AG09309 (cell line): Measurements from ENCODE around the gene JARID2.

Experiments used
- DNase-seq: peaks from one replicate; pipeline ENCODE4 v3.0.0-alpha.2; 2010; ENCODE audit warnings: low read depth
- H3K4me3 ChIP-seq: 2 replicates; pipeline ENCODE4 v1.5.1; 2011; ENCODE audit warnings: mild to moderate bottlenecking, low read depth, low read length, moderate library complexity; ENCODE audit not compliant: control insufficient read depth
- TF ChIP-seq, protein P1 (sequence below): IDR thresholded peaks from 2 replicates; pipeline ENCODE4 v1.5.1; 2011; ENCODE audit warnings: mild to moderate bottlenecking, low read depth, low read length, inconsistent platforms; ENCODE audit not compliant: insufficient read depth, control insufficient read depth; ENCODE audit errors: missing control alignments

Gene JARID2

GRCh38 chr6:15475261-15475660 is 229.4 kb downstream of the JARID2 start:
- no peak for DNase-seq
- no peak overlapping the region for H3K4me3 ChIP-seq
- TF ChIP-seq, protein P1, sequence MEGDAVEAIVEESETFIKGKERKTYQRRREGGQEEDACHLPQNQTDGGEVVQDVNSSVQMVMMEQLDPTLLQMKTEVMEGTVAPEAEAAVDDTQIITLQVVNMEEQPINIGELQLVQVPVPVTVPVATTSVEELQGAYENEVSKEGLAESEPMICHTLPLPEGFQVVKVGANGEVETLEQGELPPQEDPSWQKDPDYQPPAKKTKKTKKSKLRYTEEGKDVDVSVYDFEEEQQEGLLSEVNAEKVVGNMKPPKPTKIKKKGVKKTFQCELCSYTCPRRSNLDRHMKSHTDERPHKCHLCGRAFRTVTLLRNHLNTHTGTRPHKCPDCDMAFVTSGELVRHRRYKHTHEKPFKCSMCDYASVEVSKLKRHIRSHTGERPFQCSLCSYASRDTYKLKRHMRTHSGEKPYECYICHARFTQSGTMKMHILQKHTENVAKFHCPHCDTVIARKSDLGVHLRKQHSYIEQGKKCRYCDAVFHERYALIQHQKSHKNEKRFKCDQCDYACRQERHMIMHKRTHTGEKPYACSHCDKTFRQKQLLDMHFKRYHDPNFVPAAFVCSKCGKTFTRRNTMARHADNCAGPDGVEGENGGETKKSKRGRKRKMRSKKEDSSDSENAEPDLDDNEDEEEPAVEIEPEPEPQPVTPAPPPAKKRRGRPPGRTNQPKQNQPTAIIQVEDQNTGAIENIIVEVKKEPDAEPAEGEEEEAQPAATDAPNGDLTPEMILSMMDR, result no peak

GRCh38 chr6:15475872-15476271 is 230.0 kb downstream of the JARID2 start:
- no peak overlapping the region for H3K4me3 ChIP-seq
- TF ChIP-seq, protein P1, result no peak
- no peak for DNase-seq

DNA sequence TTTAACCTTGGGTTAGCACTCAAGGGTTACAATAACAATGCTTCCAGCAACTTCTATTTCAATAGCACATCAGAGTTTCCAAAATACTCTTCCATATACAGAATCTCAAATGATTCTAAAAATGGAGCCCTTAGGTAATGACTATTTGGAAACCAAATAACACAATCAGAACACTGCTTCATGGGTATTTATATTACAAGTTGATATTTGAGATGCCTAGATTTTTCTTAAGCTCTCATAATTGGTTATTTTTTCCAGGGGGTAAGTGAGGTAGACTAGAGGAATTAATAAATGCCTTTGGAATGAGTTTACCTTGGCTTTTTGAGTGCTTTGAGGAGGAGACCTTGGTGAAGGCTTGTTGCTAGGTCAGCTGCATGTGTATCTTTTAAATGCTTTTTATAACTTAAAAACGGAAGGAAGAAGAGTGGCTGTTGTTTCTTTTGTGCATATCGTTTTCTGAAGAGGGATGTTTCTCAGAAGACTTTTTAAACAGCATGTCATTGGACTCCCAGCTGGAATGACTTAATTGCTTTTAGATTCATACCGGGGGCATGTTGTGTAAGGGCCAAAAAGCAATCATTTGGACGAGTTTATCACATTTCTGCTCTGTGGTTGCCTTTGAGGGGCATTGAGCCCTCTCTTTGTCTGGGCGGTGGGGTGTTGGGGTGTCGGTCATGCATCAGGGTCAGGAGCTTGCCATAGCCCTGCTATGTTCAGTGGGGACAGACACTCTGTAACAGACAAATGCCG is 230.9 kb downstream of the JARID2 start:
- DNase-seq, result no peak
- TF ChIP-seq, protein P1, result no peak
- H3K4me3 ChIP-seq, result no peak overlapping the region

- TF ChIP-seq, protein P1, result no peak
- no peak for DNase-seq
- H3K4me3 ChIP-seq, result no peak overlapping the region
Observed at GRCh38 chr6:15477746-15478145, 231.9 kb downstream of the JARID2 start.

GRCh38 chr6:15479761-15480160 is 233.9 kb downstream of the JARID2 start:
- no peak for DNase-seq
- TF ChIP-seq, protein P1, result no peak
- no peak overlapping the region for H3K4me3 ChIP-seq

- H3K4me3 ChIP-seq, result no peak overlapping the region
- DNase-seq, result no peak
- TF ChIP-seq, protein P1, result no peak
Observed at GRCh38 chr6:15480525-15480924, 234.7 kb downstream of the JARID2 start.
